Measurements from ENCODE around the gene SRD5A1. TPM values are rescaled to one million over a fixed set of nuclear protein-coding genes. Genes with fewer than 3 reads are reported as not detected.

SRD5A1 gene
- total RNA-seq, 2 experiments from 2014 or later: 10.1 to 10.4 TPM

DNA sequence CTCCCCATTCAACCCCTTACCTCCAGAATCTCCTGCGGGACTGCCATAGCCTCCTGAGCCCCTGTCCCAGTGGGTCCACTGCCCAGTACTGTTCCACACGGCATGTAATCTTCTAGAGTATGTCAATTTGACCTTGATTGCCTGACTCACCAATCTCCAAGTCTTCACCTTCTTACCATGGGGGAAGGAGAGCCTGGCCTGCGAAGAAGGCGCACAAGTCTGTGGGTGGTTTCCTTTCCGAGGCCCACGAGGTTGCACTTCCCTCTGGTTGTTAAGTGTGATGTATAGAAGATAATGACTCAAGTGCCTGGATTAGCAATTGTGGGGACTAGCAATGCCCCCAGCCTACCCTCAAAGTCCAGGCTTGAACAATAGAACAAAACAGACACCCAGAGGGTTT is 71.8 kb downstream of the SRD5A1 start:
- CTCF ChIA-PET: no interaction called here
- peaks cover 4% of the 10 kb centered on the region for H3K27me3 Mint-ChIP-seq
- no peak overlapping the region for H3K4me3 Mint-ChIP-seq
- H3K4me1 Mint-ChIP-seq: peaks cover 4% of the 10 kb centered on the region
- H3K27ac Mint-ChIP-seq: no peak overlapping the region
- no peak for DNase-seq
- no peaks in the 10 kb centered on the region for H3K36me3 Mint-ChIP-seq (ENCODE audit: low read depth)
- H3K9me3 Mint-ChIP-seq: no peaks in the 10 kb centered on the region
- POLR2A ChIA-PET: no interaction called here

DNA sequence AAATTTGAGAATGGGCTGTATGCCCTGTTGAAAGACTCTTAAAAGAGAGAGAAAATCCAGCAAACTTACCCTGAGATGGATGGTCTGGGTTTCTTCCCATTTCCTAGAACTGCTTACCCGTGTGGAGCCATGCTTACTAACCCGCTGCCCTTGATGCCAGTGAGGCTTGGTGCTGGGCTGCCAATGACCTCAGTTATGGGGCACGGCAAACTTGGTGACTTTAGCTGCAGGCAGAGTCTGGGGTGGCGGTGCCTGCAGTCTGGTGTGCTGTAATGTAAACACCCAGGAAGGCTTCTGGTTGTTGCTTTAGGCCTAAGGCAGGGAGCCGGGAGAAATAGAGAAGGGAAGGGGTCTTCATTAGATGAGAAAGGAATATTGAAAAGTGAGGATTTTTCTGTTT is 72.7 kb downstream of the SRD5A1 start:
- peaks cover 1% of the 10 kb centered on the region for H3K36me3 Mint-ChIP-seq (ENCODE audit: low read depth)
- CTCF ChIA-PET: no interaction called here
- POLR2A ChIA-PET: no interaction called here
- H3K4me3 Mint-ChIP-seq: no peak overlapping the region
- H3K27ac Mint-ChIP-seq: peak overlapping the region; percentile 70
- H3K27me3 Mint-ChIP-seq: peaks cover 3% of the 10 kb centered on the region
- DNase-seq: no peak
- no peaks in the 10 kb centered on the region for H3K9me3 Mint-ChIP-seq
- H3K4me1 Mint-ChIP-seq: peaks cover 10% of the 10 kb centered on the region

DNA sequence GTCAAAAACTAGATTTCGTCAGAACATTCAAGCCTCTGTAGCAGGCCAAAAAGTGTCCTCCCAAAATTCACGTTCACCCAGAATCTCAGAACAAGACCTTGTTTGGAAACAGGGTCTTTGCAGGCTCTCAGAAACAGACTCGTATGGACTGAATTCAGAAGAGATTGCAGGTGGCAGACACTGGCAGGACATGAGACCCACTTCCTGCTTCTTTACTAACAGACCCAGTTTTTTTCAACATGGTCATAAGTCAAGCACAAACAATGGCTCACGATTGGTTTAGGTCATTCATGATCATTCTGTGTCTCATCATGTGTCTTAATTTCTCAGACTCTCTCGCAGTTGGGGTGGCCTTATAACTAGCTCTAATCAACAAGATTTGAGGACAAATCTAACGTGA is 74.6 kb downstream of the SRD5A1 start:
- peaks cover 2% of the 10 kb centered on the region for H3K27me3 Mint-ChIP-seq

DNA sequence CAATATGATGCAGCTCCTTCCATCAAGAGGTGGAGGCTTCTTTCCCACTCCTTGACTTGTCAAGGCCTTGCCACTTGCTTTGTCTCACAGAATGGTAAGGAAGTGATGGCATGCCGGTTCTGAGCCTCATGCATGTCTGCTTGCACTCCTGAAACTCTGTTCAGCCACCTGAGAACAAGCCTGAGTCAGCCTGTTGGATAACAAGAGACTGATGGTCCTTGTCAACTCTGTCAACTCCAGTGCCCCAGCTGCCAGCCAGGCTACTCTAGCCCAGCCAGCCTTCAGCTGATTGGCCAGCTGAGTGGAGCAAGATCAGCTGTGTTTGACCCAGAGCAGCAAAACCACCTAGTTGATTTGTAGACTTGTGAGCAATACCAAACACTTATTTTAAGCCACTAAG is 75.6 kb downstream of the SRD5A1 start:
- peaks cover 21% of the 10 kb centered on the region for H3K4me1 Mint-ChIP-seq
- peaks cover 2% of the 10 kb centered on the region for H3K27me3 Mint-ChIP-seq
- DNase-seq: no peak
- ChIA-PET POLR2A (no interaction called here), CTCF (interaction anchor here (1.4 kb wide), 1 partner anchor 22 kb away, joined by 3 read pairs; no protein-coding TSS in a partner anchor)
- H3K36me3 Mint-ChIP-seq (ENCODE audit: low read depth): peaks cover 1% of the 10 kb centered on the region
- H3K9me3 Mint-ChIP-seq: no peaks in the 10 kb centered on the region
- H3K27ac Mint-ChIP-seq: no peak overlapping the region
- no peak overlapping the region for H3K4me3 Mint-ChIP-seq

More for the DNA sequence above, 74.6 kb downstream of the SRD5A1 start:
- Mint-ChIP-seq H3K9me3 (no peaks in the 10 kb centered on the region), H3K36me3 (ENCODE audit: low read depth) (peaks cover 1% of the 10 kb centered on the region), H3K27ac (no peak overlapping the region), H3K4me3 (no peak overlapping the region), H3K4me1 (peaks cover 21% of the 10 kb centered on the region)
- CTCF ChIA-PET: no interaction called here
- POLR2A ChIA-PET: no interaction called here
- no peak for DNase-seq

DNA sequence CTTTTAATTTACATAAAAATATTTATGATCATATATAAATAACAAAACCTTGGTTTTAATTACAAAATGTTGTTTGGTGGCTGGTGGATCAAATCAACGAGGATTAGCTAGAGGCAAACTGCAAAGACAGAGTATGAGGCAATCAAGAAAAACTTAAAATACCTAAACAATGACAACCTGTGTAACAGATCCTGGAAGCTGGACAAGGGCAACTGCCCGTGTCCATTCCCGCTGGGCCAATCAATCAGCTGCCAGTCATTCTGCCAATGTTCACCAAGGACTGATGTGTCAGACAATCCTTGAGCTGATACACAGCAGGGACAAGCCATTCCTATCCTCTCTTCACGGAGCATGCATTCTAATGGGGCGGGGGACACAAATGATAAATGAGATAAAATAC is 76.8 kb downstream of the SRD5A1 start:
- Mint-ChIP-seq H3K27me3 (peaks cover 2% of the 10 kb centered on the region), H3K4me1 (peaks cover 21% of the 10 kb centered on the region), H3K4me3 (no peak overlapping the region), H3K27ac (no peak overlapping the region), H3K9me3 (no peaks in the 10 kb centered on the region), H3K36me3 (ENCODE audit: low read depth) (peaks cover 4% of the 10 kb centered on the region)
- DNase-seq: no peak
- ChIA-PET CTCF (interaction anchor here (0.7 to 1.4 kb wide), 4 partner anchors 10 to 77 kb away, joined by 3 read pairs; partner anchors contain the start of gene NSUN2), POLR2A (no interaction called here)

DNA sequence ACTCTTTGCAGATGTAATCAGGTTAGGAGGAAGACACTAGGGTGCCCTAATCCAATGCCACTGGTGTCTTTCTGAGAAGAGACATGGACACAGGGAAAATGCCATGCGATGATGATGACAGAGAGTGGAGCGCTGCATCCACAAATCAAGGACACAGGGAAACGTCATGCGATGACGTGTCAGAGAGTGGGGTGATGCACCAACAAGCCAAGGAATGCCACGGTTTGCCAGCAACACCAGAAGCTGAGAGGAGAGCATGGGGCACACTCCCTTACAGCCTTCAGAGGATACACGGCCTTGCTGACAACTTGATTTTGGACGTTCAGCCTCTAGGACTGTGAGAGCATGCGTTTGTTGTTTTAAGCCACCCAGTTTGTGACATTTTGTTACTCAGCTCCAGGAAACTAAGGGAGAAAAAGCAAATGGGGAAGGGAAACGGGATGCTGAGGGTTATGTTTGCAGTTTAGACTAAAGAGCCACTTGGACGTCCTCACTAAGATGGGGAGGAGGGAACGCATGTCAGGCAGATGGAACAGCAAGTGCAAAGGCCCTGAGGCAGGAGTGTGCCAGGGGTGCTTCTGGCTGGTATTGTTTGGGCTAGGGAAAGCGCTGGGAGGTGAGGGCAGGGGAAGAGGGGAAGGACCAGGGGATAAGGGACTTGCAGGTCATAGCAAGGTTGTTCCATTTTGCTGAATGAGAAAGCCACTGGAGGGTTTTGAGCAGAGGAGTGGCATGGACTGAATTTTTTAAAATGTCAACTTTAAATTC is 77.5 kb downstream of the SRD5A1 start:
- Mint-ChIP-seq H3K9me3 (no peaks in the 10 kb centered on the region), H3K27ac (peak overlapping the region; percentile 58), H3K4me1 (peaks cover 25% of the 10 kb centered on the region), H3K4me3 (peak overlapping the region; percentile 35), H3K36me3 (ENCODE audit: low read depth) (peaks cover 6% of the 10 kb centered on the region), H3K27me3 (peaks cover 2% of the 10 kb centered on the region)
- CTCF ChIA-PET: interaction anchor here (1.0 to 1.3 kb wide), 2 partner anchors 11 to 78 kb away, joined by 3 read pairs; partner anchors contain the start of gene NSUN2
- POLR2A ChIA-PET: no interaction called here
- DNase-seq: no peak

DNA sequence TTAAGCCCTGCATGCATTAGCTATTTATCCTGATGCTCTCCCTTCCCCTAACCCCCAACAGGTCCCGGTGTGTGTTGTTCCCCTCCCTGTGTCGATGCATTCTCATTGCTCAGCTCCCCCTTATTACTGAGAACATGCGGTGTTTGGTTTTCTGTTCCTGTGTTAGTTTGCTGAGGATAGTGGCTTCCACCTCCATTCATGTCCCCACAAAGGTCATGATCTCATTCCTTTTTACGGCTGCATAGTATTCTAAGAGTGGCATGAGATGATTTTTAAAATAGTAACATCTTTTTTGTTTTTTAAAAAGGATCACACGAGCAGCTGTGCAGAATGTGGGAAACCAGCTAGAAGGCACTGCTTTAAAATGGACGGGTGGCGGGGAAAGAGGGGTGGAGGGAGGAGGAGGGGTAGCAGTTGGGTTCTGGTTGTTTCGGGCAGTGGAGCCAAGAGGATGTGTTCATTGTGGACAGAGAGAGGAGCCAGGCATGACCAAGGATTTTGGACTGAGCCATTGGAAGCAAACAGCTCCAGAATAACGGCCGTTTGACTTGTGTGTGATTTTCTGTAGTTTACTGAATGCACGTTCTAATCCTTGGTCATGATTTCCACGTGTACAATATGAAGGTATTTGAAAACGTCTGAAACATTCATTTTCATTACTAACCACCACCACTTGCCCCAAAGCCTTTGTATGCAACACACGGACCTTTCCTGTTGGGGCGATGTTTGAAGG is 78.3 kb downstream of the SRD5A1 start:
- Mint-ChIP-seq H3K27me3 (peaks cover 2% of the 10 kb centered on the region), H3K9me3 (no peaks in the 10 kb centered on the region), H3K4me1 (peaks cover 30% of the 10 kb centered on the region), H3K36me3 (ENCODE audit: low read depth) (peaks cover 14% of the 10 kb centered on the region), H3K4me3 (peak overlapping the region; percentile 86), H3K27ac (peak overlapping the region; percentile 97)
- DNase-seq: no peak
- ChIA-PET POLR2A (no interaction called here), CTCF (interaction anchor here (0.7 kb wide), 1 partner anchor 372 kb away, joined by 3 read pairs; no protein-coding TSS in a partner anchor)

DNA sequence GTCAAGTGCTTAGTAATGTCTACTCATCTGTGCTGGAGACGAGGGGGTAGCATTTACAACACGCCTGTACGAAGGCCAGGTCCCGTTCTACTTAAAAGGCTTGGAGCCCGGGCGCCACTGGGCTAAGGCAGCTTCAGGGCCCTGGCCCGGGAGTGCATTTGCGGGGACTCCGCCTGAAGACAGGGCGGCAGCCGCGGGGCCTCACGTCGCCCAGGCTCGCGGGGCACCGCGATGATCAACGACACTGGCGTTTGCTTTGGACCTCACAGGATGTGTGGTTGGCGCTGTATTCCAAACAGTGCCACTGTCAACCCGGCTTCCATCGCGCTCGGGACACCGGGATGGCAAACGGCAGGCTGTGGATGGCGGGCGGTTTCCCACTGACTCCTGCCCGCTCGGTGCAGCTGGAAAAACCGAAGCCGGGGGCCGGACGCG is 78.9 kb downstream of the SRD5A1 start:
- POLR2A ChIA-PET: no interaction called here
- Mint-ChIP-seq H3K4me3 (peak overlapping the region; percentile 86), H3K27me3 (peaks cover 2% of the 10 kb centered on the region), H3K9me3 (no peaks in the 10 kb centered on the region), H3K27ac (peak overlapping the region; percentile 97), H3K36me3 (ENCODE audit: low read depth) (peaks cover 17% of the 10 kb centered on the region), H3K4me1 (peaks cover 36% of the 10 kb centered on the region)
- peak; percentile 58 for DNase-seq
- CTCF ChIA-PET: interaction anchor here (0.7 kb wide), 1 partner anchor 373 kb away, joined by 3 read pairs; no protein-coding TSS in a partner anchor

DNA sequence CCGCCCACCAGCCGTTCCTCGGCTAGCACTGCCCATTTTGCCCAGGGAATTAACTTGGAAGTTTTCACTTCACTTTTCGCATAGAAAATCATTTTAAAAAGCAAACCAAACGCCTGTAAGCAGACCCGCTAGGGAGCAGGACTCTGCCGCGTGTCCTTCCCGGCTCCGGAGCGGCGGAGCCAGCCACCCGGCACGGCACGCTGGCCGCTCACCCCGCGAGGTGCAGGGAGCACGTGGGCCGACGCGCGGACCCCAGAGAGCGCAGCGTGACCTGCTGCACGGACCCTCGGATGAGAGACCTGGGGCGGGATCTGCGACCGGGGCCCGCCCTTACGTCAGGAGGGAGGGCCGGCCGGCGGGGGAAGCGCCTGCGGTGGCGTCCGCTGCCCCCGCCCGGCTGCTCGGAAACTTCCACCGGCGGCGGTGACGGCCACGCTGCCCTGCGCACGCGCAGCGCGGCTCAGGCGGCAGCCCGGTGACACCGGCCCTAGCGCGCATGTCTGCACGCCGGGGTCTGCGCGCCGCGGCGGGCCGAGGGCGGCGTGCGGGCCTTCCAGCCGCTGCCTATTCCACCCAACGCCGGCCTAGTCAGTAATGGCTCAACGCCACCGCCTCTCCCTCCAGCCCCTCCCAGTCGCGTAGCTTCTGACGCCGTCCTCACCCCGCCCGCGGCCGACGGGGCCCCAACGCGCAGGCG is 79.5 kb downstream of the SRD5A1 start:
- no peaks in the 10 kb centered on the region for H3K9me3 Mint-ChIP-seq
- peak; percentile 96 for DNase-seq
- peaks cover 41% of the 10 kb centered on the region for H3K4me1 Mint-ChIP-seq
- peak overlapping the region; percentile 97 for H3K27ac Mint-ChIP-seq
- CTCF ChIA-PET: no interaction called here
- H3K36me3 Mint-ChIP-seq (ENCODE audit: low read depth): peaks cover 19% of the 10 kb centered on the region
- H3K27me3 Mint-ChIP-seq: peaks cover 2% of the 10 kb centered on the region
- H3K4me3 Mint-ChIP-seq: peak overlapping the region; percentile 86
- POLR2A ChIA-PET: interaction anchor here (1.0 kb wide), 1 partner anchor 80 kb away, joined by 3 read pairs; the partner anchor contains the start of genes NSUN2 and SRD5A1

DNA sequence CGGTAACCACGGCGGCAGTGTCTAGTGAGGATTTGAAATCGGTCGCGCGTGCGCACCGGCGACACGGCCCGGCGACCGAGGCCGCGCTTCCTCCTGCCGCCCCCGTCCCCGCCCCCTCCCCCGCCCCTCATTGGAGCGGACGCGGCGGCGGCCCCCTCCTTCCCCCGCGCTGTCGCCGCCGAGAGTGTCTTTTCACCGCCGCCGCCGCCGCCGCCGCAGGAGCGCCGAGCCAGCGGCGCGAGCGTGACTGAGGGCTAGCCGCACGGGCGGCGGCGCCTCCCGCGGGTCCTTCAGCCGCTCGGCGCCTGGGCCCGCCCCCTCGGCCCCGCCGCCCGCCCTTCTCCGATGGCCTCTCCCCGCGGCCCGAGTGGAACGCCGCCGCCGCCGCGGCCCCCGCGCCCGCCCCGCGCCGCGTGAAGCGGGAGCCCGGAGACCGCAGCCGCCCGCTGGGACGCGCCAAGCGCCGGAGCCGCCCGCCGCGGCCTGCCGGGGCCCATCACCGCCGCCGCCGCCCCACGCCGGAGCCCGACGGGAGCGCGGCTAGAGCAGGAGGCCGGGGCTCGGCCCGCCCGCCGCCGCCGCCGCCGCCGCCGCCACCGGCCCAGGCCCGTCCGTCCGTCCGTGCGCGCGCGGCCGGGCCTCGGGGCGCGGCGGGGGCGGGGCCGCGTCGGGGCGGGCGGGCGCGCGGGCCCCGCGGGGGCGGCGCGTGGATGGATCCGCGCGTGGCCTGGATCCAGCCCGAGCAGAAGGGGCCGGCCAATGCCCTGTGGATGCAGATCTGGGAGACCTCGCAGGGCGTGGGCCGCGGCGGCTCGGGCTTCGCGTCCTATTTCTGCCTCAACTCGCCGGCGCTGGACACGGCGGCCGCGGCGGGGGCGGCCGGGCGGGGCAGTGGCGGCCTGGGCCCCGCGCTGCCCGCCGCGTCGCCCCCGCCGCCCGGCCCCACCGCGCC is 80.3 kb downstream of the SRD5A1 start, which contains the start of gene TENT4A:
TENT4A (plus strand) TSS at position 159 of the 952 bp plus-strand sequence; CDS start at position 711, 552 bp downstream.
- Mint-ChIP-seq H3K4me3 (peak within 1 kb of the TSS; percentile 86), H3K9me3 (no peaks in the 10 kb centered on the region), H3K27ac (peak within 1 kb of the TSS; percentile 97), H3K4me1 (peaks cover 49% of the 10 kb centered on the region), H3K36me3 (ENCODE audit: low read depth) (peaks cover 24% of the 10 kb centered on the region), H3K27me3 (peaks cover 2% of the 10 kb centered on the region)
- ChIA-PET POLR2A (interaction anchor here (1.0 kb wide), 1 partner anchor 81 kb away, joined by 3 read pairs; the partner anchor contains the start of genes NSUN2 and SRD5A1), CTCF (no interaction called here)
- no peak for DNase-seq

DNA sequence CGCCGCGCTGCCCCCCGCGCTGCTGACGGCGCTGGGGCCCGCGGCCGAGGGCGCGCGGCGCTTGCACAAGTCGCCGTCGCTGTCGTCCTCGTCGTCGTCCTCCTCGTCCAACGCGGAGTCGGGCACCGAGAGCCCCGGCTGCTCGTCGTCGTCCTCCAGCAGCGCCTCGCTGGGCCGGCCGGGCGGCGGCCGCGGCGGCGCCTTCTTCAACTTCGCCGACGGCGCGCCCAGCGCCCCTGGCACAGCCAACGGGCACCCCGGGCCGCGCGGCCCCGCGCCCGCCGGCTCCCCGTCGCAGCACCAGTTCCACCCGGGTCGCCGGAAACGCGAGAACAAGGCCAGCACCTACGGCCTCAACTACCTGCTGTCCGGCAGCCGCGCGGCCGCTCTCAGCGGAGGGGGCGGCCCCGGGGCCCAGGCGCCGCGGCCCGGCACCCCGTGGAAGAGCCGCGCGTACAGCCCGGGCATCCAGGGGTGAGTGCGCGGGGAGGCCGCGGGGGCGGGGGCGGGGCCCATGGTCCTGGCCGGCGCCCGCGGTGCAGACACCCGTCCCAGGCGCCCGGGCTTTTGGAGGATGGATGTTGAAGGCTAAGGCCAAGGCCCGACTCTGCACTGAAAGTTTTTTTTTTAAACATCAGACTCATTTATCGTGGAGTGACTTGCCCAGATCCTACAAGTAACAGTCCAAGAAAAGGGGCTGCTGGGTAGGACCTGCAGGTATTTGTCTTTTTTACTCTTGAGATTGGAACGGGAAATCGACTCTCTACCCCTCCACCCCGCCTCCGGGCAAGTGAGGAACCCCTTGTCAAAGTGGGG is 81.2 kb downstream of the SRD5A1 start:
- peak overlapping the region; percentile 80 for H3K4me3 Mint-ChIP-seq
- H3K36me3 Mint-ChIP-seq (ENCODE audit: low read depth): peaks cover 30% of the 10 kb centered on the region
- H3K9me3 Mint-ChIP-seq: no peaks in the 10 kb centered on the region
- H3K27me3 Mint-ChIP-seq: peaks cover 2% of the 10 kb centered on the region
- DNase-seq: no peak
- H3K27ac Mint-ChIP-seq: peak overlapping the region; percentile 85
- POLR2A ChIA-PET: no interaction called here
- peaks cover 57% of the 10 kb centered on the region for H3K4me1 Mint-ChIP-seq
- CTCF ChIA-PET: no interaction called here
